Gastroesophageal sphincter (tissue), 3 donors: ENCODE data around the gene ACTN4.

ENCODE experiments used
- CTCF ChIP-seq, 4 experiments: fragments of 200-600 bp in 2 of 4; fragments of 450-650 bp in 2 of 4; sonication (generic) in 1 of 4; IDR thresholded peaks; one replicate each; pipeline ENCODE4 v1.5.1; 2017 to 2019; ENCODE audit warnings: antibody characterized with exemption in 4 of 4, mild to moderate bottlenecking in 2 of 4, moderate library complexity in 2 of 4
- EP300 ChIP-seq: sonication (generic); formaldehyde crosslinking; IDR thresholded peaks from one replicate; pipeline ENCODE4 v1.6.1; 2017; ENCODE audit warnings: antibody characterized with exemption, mild to moderate bottlenecking

DNA sequence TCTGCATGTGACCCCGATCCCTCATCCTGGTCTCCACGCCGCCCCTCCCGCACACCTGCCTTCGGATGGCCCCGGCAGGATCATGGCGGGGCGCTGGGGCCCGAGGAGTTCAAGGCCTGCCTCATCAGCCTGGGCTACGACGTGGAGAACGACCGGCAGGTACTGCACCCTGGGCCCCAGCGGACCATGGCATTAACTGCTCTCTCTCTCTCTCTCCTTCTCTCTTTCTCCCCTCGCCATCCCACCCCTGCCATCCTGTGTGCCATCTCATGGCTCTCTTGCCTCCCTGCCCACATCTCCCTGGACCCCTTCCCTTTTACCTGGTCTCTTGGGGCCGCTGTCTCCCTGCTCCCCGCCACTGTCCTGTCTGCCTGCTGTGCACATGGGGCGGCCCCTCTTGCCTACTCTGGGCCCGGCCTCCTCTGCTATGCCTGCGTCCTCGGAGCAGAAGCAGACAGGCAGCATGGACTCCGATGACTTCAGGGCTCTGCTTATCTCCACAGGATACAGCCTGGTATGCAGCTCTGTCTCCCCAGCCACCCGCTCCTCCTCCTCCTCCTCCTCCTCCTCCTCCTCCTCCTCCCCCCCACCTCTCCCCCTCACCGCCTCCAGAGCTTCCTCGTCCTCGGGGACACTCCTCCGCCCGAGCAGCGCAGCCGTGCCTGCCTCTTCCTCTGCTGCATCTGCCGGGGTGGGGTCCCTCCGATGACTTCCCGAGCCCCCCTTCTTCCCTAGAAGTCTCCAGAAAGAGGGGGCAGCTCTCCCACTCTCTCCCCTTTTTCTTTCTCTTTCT, 80.6 kb downstream of the ACTN4 start:
- TF ChIP-seq CTCF (IDR thresholded peaks at IDR 0.05) (no peak), EP300 (no peak)
